Activated CD8-positive, alpha-beta memory T cell treated with anti-CD3 and anti-CD28 coated beads, Interleukin-2, amount 10 ng/mL, durations not matched to agents 7 days and 5 days (primary cell): ENCODE data around the gene OR10H5. TPM values are rescaled to one million over a fixed set of nuclear protein-coding genes. Genes with fewer than 3 reads are reported as not detected.
"Not testable (repeated sequence)": the region's sequence is repeated elsewhere in the genome, so short reads cannot be mapped to it uniquely, and the experiment has no call there.

Source experiments
- ATAC-seq: fragments of 150-1000 bp; cut with Tn5 transposase; one replicate; pipeline ENCODE4 v1.10.0; 2021; ENCODE audit warnings: moderate library complexity
- CTCF ChIA-PET: fragments of 350-600 bp; sonication (Branson Sonifier 250); formaldehyde crosslinking; loops from one replicate; lab custom pipeline; 2021; ENCODE audit warnings: antibody characterized with exemption; lab: Charles Lee
- DNase-seq: peaks from one replicate; pipeline ENCODE4 v3.0.0-alpha.2; 2020
- H3K27ac Mint-ChIP-seq: one replicate; pipeline ENCODE4 v1.8.0; 2021; ENCODE audit warnings: mild to moderate bottlenecking, mixed read lengths
- H3K27me3 Mint-ChIP-seq: one replicate; pipeline ENCODE4 v1.8.0; 2021; ENCODE audit warnings: mixed read lengths
- H3K36me3 Mint-ChIP-seq: one replicate; pipeline ENCODE4 v1.8.0; 2021; ENCODE audit warnings: mild to moderate bottlenecking, mixed read lengths
- H3K4me1 Mint-ChIP-seq: one replicate; pipeline ENCODE4 v1.8.0; 2021; ENCODE audit warnings: mixed read lengths
- H3K4me3 Mint-ChIP-seq: one replicate; pipeline ENCODE4 v1.8.0; 2021; ENCODE audit warnings: mild to moderate bottlenecking, moderate library complexity, mixed read lengths
- H3K9me3 Mint-ChIP-seq: one replicate; pipeline ENCODE4 v1.8.0; 2022; ENCODE audit warnings: low read depth, mixed read lengths
- total RNA-seq, 2 experiments: library from RNA; stranded (reverse); gene quantifications; one replicate each; pipeline ENCODE4 v1.2.3, GENCODE V29; 2021

OR10H5 gene
- total RNA-seq, 2 experiments from 2014 or later, result not detected

DNA sequence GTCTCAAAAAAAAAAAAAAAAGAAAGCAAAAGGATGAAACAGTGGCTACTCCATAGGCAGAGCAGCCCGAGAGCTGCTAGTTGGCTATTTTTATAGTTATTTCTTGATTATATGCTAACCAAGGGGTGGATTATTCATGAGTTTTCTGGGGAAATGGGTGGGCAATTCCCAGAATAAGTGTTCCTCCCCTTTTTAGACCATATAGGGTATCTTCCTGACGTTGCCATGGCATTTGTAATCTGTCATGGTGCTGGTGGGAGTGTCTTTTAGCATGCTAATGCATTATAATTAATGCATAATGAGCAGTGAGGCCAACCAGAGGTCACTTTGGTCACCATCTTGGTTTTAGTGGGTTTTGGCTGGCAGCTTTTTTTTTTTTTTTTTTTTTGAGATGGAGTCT, 53.4 kb downstream of the OR10H5 start:
- H3K4me3 Mint-ChIP-seq, result no peak overlapping the region
- no peaks in the 10 kb centered on the region for H3K9me3 Mint-ChIP-seq

GRCh38 chr19:15841875-15842569, 54.6 kb downstream of the OR10H5 start:
- Mint-ChIP-seq H3K27ac (no peak overlapping the region), H3K4me1 (peaks cover 35% of the 10 kb centered on the region), H3K4me3 (no peak overlapping the region), H3K36me3 (no peaks in the 10 kb centered on the region), H3K9me3 (no peaks in the 10 kb centered on the region), H3K27me3 (no peaks in the 10 kb centered on the region)
- CTCF ChIA-PET, result no interaction called here
- no peak for DNase-seq
- ATAC-seq, result no peak

More for the DNA sequence above, 53.4 kb downstream of the OR10H5 start:
- Mint-ChIP-seq H3K27me3 (no peaks in the 10 kb centered on the region), H3K4me1 (peaks cover 37% of the 10 kb centered on the region), H3K36me3 (no peaks in the 10 kb centered on the region), H3K27ac (no peak overlapping the region)
- CTCF ChIA-PET, result interaction anchor here (0.7 kb wide), 2 partner anchors 63 to 209 kb away, joined by 3 to 4 read pairs; no protein-coding TSS in a partner anchor
- ATAC-seq, result no peak
- DNase-seq, result no peak

DNA sequence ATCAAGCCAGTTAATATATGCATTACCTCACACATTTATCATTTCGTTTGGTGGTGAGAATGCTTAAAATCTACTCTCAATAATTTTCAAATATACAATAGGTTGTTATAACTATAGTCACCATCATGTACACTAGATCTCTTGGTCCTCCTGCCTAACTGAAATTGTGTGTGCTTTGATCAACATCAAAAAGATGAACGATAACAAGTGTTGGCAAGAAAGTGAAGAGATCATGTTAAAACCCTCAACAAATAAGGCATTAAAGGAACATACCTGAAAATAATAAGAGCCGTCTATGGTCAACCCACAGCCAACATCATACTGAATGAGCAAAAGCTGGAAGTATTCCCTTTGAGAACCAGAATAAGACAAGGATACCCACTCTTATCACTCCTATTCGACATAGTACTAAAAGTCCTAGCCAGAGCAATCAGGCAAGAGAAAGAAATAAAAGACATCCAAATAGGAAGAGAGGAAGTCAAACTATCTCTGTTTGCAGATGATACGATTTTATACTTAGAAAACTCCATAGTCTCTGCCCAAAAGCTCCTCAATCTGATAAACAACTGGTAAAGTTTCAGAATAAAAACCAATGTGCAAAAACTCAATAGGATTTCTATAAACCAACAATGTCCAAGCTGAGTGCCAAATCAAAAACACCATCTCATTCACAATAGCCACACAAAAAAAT, 55.9 kb downstream of the OR10H5 start:
- Mint-ChIP-seq H3K9me3 (no peaks in the 10 kb centered on the region), H3K36me3 (no peaks in the 10 kb centered on the region), H3K27me3 (no peaks in the 10 kb centered on the region), H3K4me1 (peaks cover 28% of the 10 kb centered on the region), H3K4me3 (no peak overlapping the region), H3K27ac (peak overlapping the region; percentile 56)
- no peak for ATAC-seq
- CTCF ChIA-PET, result no interaction called here
- no peak for DNase-seq

- DNase-seq, H3K27me3 Mint-ChIP-seq, H3K36me3 Mint-ChIP-seq, H3K4me3 Mint-ChIP-seq, H3K9me3 Mint-ChIP-seq, ATAC-seq: not testable (repeated sequence)
- Mint-ChIP-seq H3K4me1 (peaks cover 25% of the 10 kb centered on the region), H3K27ac (peak overlapping the region; percentile 56)
- CTCF ChIA-PET, result interaction anchor here (0.6 to 1.1 kb wide), 2 partner anchors 213 to 216 kb away, joined by 3 to 4 read pairs; no protein-coding TSS in a partner anchor
Measured at GRCh38 chr19:15843894-15844222, 56.4 kb downstream of the OR10H5 start.

DNA sequence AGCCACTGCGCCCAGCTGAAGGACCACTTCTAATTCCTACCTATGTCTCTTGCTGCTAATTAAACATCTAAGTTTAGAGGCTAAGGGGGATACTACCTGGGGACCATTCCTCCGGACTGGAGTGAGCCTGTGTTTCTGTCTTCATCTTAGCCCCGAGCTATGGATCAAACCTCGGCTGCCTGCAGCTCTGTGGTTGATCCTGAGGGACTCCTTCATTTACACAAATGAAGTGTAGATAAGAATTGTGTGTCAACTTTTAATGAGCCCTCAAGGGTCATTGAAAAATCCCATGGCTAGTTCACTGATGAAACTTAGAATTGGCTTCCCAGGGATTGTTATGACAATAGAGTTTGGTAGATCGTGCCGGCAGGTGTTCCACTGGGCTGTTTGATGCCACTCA, 59.5 kb downstream of the OR10H5 start:
- Mint-ChIP-seq H3K9me3 (no peaks in the 10 kb centered on the region), H3K36me3 (no peaks in the 10 kb centered on the region), H3K27me3 (no peaks in the 10 kb centered on the region), H3K27ac (no peak overlapping the region), H3K4me1 (peaks cover 25% of the 10 kb centered on the region), H3K4me3 (no peak overlapping the region)
- DNase-seq, result no peak
- ATAC-seq, result no peak
- CTCF ChIA-PET, result interaction anchor here (0.6 kb wide), 1 partner anchor 315 kb away, joined by 4 read pairs; no protein-coding TSS in a partner anchor

GRCh38 chr19:15850385-15850784, 62.9 kb downstream of the OR10H5 start:
- Mint-ChIP-seq H3K9me3 (peaks cover 2% of the 10 kb centered on the region), H3K27ac (no peak overlapping the region), H3K4me1 (peaks cover 4% of the 10 kb centered on the region), H3K4me3 (no peak overlapping the region), H3K27me3 (no peaks in the 10 kb centered on the region), H3K36me3 (no peaks in the 10 kb centered on the region)
- ATAC-seq (no peak), DNase-seq (no peak)
- CTCF ChIA-PET, result no interaction called here

Other genes with a start within 250 kb of the OR10H5 start
- gene CYP4F8, start 172.4 kb upstream of the OR10H5 start, total RNA-seq, result not detected
- gene CYP4F3, start 146.8 kb upstream of the OR10H5 start, total RNA-seq, result under 1 TPM in 1 of 2 experiments, not detected in 1; 0.26 TPM
- gene CYP4F12, start 114.6 kb upstream of the OR10H5 start, total RNA-seq, result under 1 TPM in 1 of 2 experiments, not detected in 1; 0.19 TPM
- gene OR10H2, start 59.6 kb upstream of the OR10H5 start, total RNA-seq, result not detected
- gene OR10H3, start 49.7 kb upstream of the OR10H5 start, total RNA-seq, result not detected
- gene OR10H1, start 28.0 kb downstream of the OR10H5 start, total RNA-seq, result not detected
- gene CYP4F2, start 110.4 kb downstream of the OR10H5 start, total RNA-seq, result not detected
- not detected for gene CYP4F11, start 146.9 kb downstream of the OR10H5 start, total RNA-seq
- not detected for gene OR10H4, start 161.3 kb downstream of the OR10H5 start, total RNA-seq